GM23338 (cell line): Measurements from ENCODE around the gene ARID1B. TPM values are rescaled to one million over a fixed set of nuclear protein-coding genes. Genes with fewer than 3 reads are reported as not detected.

Source experiments
- ATAC-seq: fragments of 200-7000 bp; cut with Tn5 transposase; 3 replicates; pipeline ENCODE4 v1.9.1; 2020
- DNase-seq: peaks from one replicate; pipeline ENCODE4 v3.0.0-alpha.2; 2015; ENCODE audit warnings: low spot score
- H2AFZ ChIP-seq: fragments of 200-600 bp; sonication (generic); 2 replicates; pipeline ENCODE4 v1.8.0; 2016; ENCODE audit warnings: antibody characterized with exemption, mild to moderate bottlenecking, moderate library complexity
- H3F3A ChIP-seq: fragments of 200-600 bp; sonication (generic); replicated peaks from 2 replicates; pipeline ENCODE4 v1.8.0; 2017; ENCODE audit warnings: antibody characterized with exemption, mixed run types, low read depth
- H3K27ac ChIP-seq: fragments of 200-600 bp; sonication (generic); 2 replicates; pipeline ENCODE4 v1.6.1; 2016; ENCODE audit warnings: low read depth
- H3K27me3 ChIP-seq: fragments of 200-600 bp; sonication (generic); 2 replicates; pipeline ENCODE4 v1.8.0; 2016; ENCODE audit warnings: mild to moderate bottlenecking, mixed run types, moderate library complexity; ENCODE audit not compliant: insufficient read depth
- H3K36me3 ChIP-seq: fragments of 200-600 bp; sonication (generic); 2 replicates; pipeline ENCODE4 v1.8.0; 2016; ENCODE audit warnings: mild to moderate bottlenecking; ENCODE audit not compliant: insufficient read depth
- H3K4me1 ChIP-seq: fragments of 200-600 bp; sonication (generic); 2 replicates; pipeline ENCODE4 v1.8.0; 2016; ENCODE audit warnings: mild to moderate bottlenecking, moderate library complexity; ENCODE audit not compliant: insufficient read depth
- H3K4me2 ChIP-seq: fragments of 200-600 bp; sonication (generic); 2 replicates; pipeline ENCODE4 v1.7.1; 2017; ENCODE audit warnings: mixed run types
- H3K4me3 ChIP-seq: fragments of 200-600 bp; sonication (generic); 2 replicates; pipeline ENCODE4 v1.6.1; 2016; ENCODE audit warnings: mixed run types
- H3K79me2 ChIP-seq: fragments of 200-600 bp; sonication (generic); replicated peaks from 2 replicates; pipeline ENCODE4 v1.8.0; 2017; ENCODE audit warnings: mild to moderate bottlenecking; ENCODE audit not compliant: insufficient read depth
- H3K9me2 ChIP-seq: fragments of 200-600 bp; sonication (generic); 2 replicates; pipeline ENCODE4 v1.8.0; 2017; ENCODE audit not compliant: insufficient read depth
- H4K20me1 ChIP-seq: fragments of 200-600 bp; sonication (generic); replicated peaks from 2 replicates; pipeline ENCODE4 v1.8.0; 2017; ENCODE audit warnings: mild to moderate bottlenecking; ENCODE audit not compliant: insufficient read depth
- H3K27ac Mint-ChIP-seq: 2 replicates; pipeline ENCODE4 v1.8.0; 2020; ENCODE audit warnings: inconsistent platforms, mild to moderate bottlenecking, moderate library complexity, mixed read lengths
- H3K27me3 Mint-ChIP-seq: 3 replicates; pipeline ENCODE4 v1.8.0; 2022; ENCODE audit warnings: low read depth, mild to moderate bottlenecking, moderate library complexity, mixed read lengths, inconsistent platforms; ENCODE audit not compliant: insufficient read depth, poor library complexity
- H3K36me3 Mint-ChIP-seq: 3 replicates; pipeline ENCODE4 v1.8.0; 2021; ENCODE audit warnings: low read depth, mild to moderate bottlenecking, inconsistent platforms, moderate library complexity, mixed read lengths
- H3K4me1 Mint-ChIP-seq: 3 replicates; pipeline ENCODE4 v1.8.0; 2020; ENCODE audit warnings: mild to moderate bottlenecking, inconsistent platforms, mixed read lengths
- H3K4me3 Mint-ChIP-seq: 3 replicates; pipeline ENCODE4 v1.8.0; 2021; ENCODE audit warnings: moderate library complexity, mild to moderate bottlenecking, inconsistent platforms, mixed read lengths
- H3K9me3 Mint-ChIP-seq: 3 replicates; pipeline ENCODE4 v1.8.0; 2020; ENCODE audit warnings: moderate library complexity, mild to moderate bottlenecking, inconsistent platforms, mixed read lengths
- CREB1 ChIP-seq: fragments of 250-450 bp; sonication (Bioruptor Pico); IDR thresholded peaks from 2 replicates; pipeline ENCODE4 v1.5.0; 2020; ENCODE audit warnings: low read depth, mild to moderate bottlenecking, moderate library complexity
- CTCF ChIP-seq, 2 experiments: fragments of 200-600 bp in 1 of 2; sonication (generic) in 1 of 2; conservative IDR thresholded peaks; 2 replicates each; pipeline versions ENCODE4 v1.5.1 to v1.6.1; 2016 to 2017; ENCODE audit warnings: antibody characterized with exemption in 2 of 2, low read depth in 2 of 2, mild to moderate bottlenecking in 2 of 2, moderate library complexity in 1 of 2
- ETS1 ChIP-seq: IDR thresholded peaks from 2 replicates; pipeline ENCODE4 v1.6.1; 2016; ENCODE audit warnings: antibody characterized with exemption
- EZH2 ChIP-seq: fragments of 200-600 bp; sonication (generic); IDR thresholded peaks from one replicate; pipeline ENCODE4 v1.8.0; 2017; ENCODE audit warnings: antibody characterized with exemption, mild to moderate bottlenecking, low read depth; ENCODE audit not compliant: unreplicated experiment
- EZH2phosphoT487 ChIP-seq: fragments of 200-600 bp; sonication (generic); IDR thresholded peaks from one replicate; pipeline ENCODE4 v1.8.1; 2018; ENCODE audit warnings: antibody characterized with exemption; ENCODE audit not compliant: unreplicated experiment
- NANOG ChIP-seq: IDR thresholded peaks from 2 replicates; pipeline ENCODE4 v1.6.1; 2016; ENCODE audit warnings: antibody characterized with exemption, borderline replicate concordance
- POLR2AphosphoS5 ChIP-seq: IDR thresholded peaks from 2 replicates; pipeline ENCODE4 v1.6.1; 2016; ENCODE audit warnings: antibody characterized with exemption, low read depth
- REST ChIP-seq: IDR thresholded peaks from one replicate; pipeline ENCODE4 v1.6.1; 2018; ENCODE audit warnings: antibody characterized with exemption; ENCODE audit not compliant: unreplicated experiment
- STAT1 ChIP-seq: IDR thresholded peaks from one replicate; pipeline ENCODE4 v1.6.1; 2016; ENCODE audit warnings: antibody characterized with exemption; ENCODE audit not compliant: unreplicated experiment
- ZNF114 ChIP-seq: fragments of 250-450 bp; sonication (Bioruptor Pico); IDR thresholded peaks from 2 replicates; pipeline ENCODE4 v1.5.0; 2020; ENCODE audit warnings: mild to moderate bottlenecking, moderate library complexity
- ZNF331 ChIP-seq: fragments of 250-450 bp; sonication (Bioruptor Pico); IDR thresholded peaks from 2 replicates; pipeline ENCODE4 v1.5.0; 2020; ENCODE audit warnings: low read depth, mild to moderate bottlenecking, moderate library complexity
- polyA plus RNA-seq: library from polyadenylated mRNA; unstranded; fragments of >200 nt; fragmentation: Nextera tagmentation; extraction: Ambion mirVana; gene quantifications from 2 replicates; pipeline ENCODE4 v1.2.1, GENCODE V29; 2016
- total RNA-seq: library from RNA; depleted of rRNA; stranded (reverse); fragments of >200 nt; shearing (Covaris generic); gene quantifications from 2 replicates; pipeline ENCODE4 v1.2.3, GENCODE V29; 2014

ARID1B gene
- total and polyA plus RNA-seq, 2 experiments from 2014 or later: 59.3 to 72.2 TPM

- H3K9me3 Mint-ChIP-seq: no peaks in the 10 kb centered on the region
- peaks cover 11% of the 10 kb centered on the region; the same call in 1 of the 2 replicates for H4K20me1 ChIP-seq
Observed at GRCh38 chr6:156904176-156904967, 127.2 kb downstream of the ARID1B start.

More at GRCh38 chr6:156904176-156904967, 127.2 kb downstream of the ARID1B start:
- no peak overlapping the region for H3K4me3 ChIP-seq
- no peaks in the 10 kb centered on the region for H3K36me3 ChIP-seq
- H3K4me1 Mint-ChIP-seq: peaks cover 18% of the 10 kb centered on the region
- H3K27me3 Mint-ChIP-seq: peaks cover 4% of the 10 kb centered on the region
- DNase-seq: no peak
- 0 out of 2 replicates have a peak, but pooled peaks cover 3% of the 10 kb centered on the region for H3K4me1 ChIP-seq
- H3K9me2 ChIP-seq: no peaks in the 10 kb centered on the region
- H2AFZ ChIP-seq: no peak overlapping the region
- no peak overlapping the region for H3K4me3 Mint-ChIP-seq
- peaks cover 88% of the 10 kb centered on the region for H3K79me2 ChIP-seq
- H3F3A ChIP-seq: no peaks in the 10 kb centered on the region; the same call in 1 of the 2 replicates
- no peaks in the 10 kb centered on the region for H3K27me3 ChIP-seq
- ATAC-seq: no peak
- no peak overlapping the region for H3K27ac ChIP-seq
- no peaks in the 10 kb centered on the region; the same call in 2 of the 3 replicates for H3K36me3 Mint-ChIP-seq
- H3K27ac Mint-ChIP-seq: no peak overlapping the region
- no peak overlapping the region for H3K4me2 ChIP-seq
- TF ChIP-seq NANOG: no peak
- no peak for TF ChIP-seq ZNF114 (CRISPR knock-in tag)
- TF ChIP-seq ZNF331 (CRISPR knock-in tag): no peak
- no peak for TF ChIP-seq CREB1 (CRISPR knock-in tag)
- TF ChIP-seq REST: no peak
- TF ChIP-seq CTCF (conservative IDR thresholded peaks at IDR 0.05; ENCODE audit: low read depth in 2 of 2): no peak
- no peak for TF ChIP-seq STAT1
- TF ChIP-seq EZH2: no peak
- no peak for TF ChIP-seq EZH2phosphoT487
- TF ChIP-seq ETS1: no peak
- no peak for TF ChIP-seq POLR2AphosphoS5
